ENCODE results near the gene KIN.

DNA sequence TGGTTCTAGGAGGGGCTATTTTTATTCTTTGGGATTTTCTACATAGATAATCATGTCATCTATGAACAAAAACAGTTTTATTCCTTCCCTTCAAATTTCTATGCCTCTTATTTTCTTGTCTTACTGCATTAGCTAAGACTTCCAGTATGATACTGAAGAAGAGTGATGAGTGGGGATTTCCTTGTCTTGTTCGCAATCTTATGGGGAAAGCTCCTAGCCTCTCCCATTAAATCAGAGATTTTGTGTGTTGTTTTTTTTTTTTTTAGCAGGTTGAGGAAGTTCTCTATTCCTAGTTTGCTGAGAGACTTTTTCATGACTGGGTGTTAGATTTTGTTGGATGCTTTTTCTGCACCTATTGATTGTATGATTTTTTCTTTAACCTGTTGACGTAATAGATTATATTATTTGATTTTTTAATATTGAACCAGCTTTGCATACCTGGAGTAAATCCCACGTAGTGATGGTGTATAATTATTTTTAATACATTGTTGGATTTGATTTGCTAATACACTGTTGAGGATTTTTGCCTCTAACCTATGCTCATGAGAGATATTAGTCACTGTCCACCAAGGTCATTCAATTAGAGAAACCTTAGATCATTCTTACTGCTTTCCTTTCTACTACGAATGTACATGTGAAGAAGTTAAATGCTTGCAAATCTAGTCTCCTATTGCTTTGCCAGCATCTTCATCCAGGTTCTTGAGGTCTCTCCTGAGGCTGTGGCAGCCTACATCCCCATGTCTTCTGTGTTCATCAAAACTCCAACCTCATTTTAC is 6.6 kb upstream of the KIN start:
- TF ChIP-seq, protein P1, sequence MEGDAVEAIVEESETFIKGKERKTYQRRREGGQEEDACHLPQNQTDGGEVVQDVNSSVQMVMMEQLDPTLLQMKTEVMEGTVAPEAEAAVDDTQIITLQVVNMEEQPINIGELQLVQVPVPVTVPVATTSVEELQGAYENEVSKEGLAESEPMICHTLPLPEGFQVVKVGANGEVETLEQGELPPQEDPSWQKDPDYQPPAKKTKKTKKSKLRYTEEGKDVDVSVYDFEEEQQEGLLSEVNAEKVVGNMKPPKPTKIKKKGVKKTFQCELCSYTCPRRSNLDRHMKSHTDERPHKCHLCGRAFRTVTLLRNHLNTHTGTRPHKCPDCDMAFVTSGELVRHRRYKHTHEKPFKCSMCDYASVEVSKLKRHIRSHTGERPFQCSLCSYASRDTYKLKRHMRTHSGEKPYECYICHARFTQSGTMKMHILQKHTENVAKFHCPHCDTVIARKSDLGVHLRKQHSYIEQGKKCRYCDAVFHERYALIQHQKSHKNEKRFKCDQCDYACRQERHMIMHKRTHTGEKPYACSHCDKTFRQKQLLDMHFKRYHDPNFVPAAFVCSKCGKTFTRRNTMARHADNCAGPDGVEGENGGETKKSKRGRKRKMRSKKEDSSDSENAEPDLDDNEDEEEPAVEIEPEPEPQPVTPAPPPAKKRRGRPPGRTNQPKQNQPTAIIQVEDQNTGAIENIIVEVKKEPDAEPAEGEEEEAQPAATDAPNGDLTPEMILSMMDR (IDR thresholded peaks at IDR 0.05): no peak
- TF ChIP-seq POLR2A (IDR thresholded peaks at IDR 0.05): no peak

Data from testis (tissue), 2 donors.